Neuronal stem cell (in vitro differentiated cells): ENCODE measurements around the gene RPAIN.
A peak's percentile ranks its signal among the peaks of the same experiment; 100 is the strongest.

Experiments used
- DNase-seq: peaks from one replicate; pipeline ENCODE4 v3.0.0-alpha.2; 2013; ENCODE audit warnings: low spot score
- H2AFZ ChIP-seq: one replicate; pipeline ENCODE4 v1.6.1; 2013; ENCODE audit warnings: mild to moderate bottlenecking, low read length, inconsistent platforms
- H2AK5ac ChIP-seq: 2 replicates; pipeline ENCODE4 v1.6.1; 2013; ENCODE audit warnings: low read depth, mild to moderate bottlenecking, inconsistent platforms, low read length, moderate library complexity, mixed read lengths
- H2BK120ac ChIP-seq: 2 replicates; pipeline ENCODE4 v1.6.1; 2013; ENCODE audit warnings: low read depth, mild to moderate bottlenecking, inconsistent platforms, low read length, moderate library complexity, mixed read lengths
- H2BK12ac ChIP-seq: one replicate; pipeline ENCODE4 v1.6.1; 2013; ENCODE audit warnings: low read length, inconsistent platforms
- H2BK15ac ChIP-seq: 2 replicates; pipeline ENCODE4 v1.6.1; 2013; ENCODE audit warnings: mild to moderate bottlenecking, low read length, inconsistent platforms, mixed read lengths
- H2BK5ac ChIP-seq: one replicate; pipeline ENCODE4 v1.6.1; 2013; ENCODE audit warnings: inconsistent platforms, mild to moderate bottlenecking, low read length, moderate library complexity
- H3K14ac ChIP-seq: one replicate; pipeline ENCODE4 v1.6.1; 2013; ENCODE audit warnings: low read length, inconsistent platforms
- H3K18ac ChIP-seq: 2 replicates; pipeline ENCODE4 v1.6.1; 2013; ENCODE audit warnings: low read length, inconsistent platforms
- H3K23ac ChIP-seq: 2 replicates; pipeline ENCODE4 v1.6.1; 2013; ENCODE audit warnings: low read depth, mild to moderate bottlenecking, mixed read lengths, low read length, inconsistent platforms; ENCODE audit not compliant: poor library complexity
- H3K27ac ChIP-seq: replicated peaks from 3 replicates; pipeline ENCODE4 v1.5.1; 2013; ENCODE audit warnings: low read length, inconsistent platforms
- H3K27me3 ChIP-seq, 3 experiments: 2 replicates each; pipeline ENCODE4 v1.6.1; 2013; ENCODE audit warnings: low read length in 3 of 3, mild to moderate bottlenecking in 2 of 3, inconsistent platforms in 1 of 3, low read depth in 1 of 3, mixed read lengths in 1 of 3, moderate library complexity in 1 of 3; ENCODE audit not compliant: control insufficient read depth in 3 of 3, insufficient read depth in 3 of 3
- H3K36me3 ChIP-seq, 2 donors: replicated peaks in 1 of 2; 2 replicates each; pipeline ENCODE4 v1.6.1; 2013; ENCODE audit warnings: low read length in 2 of 2; ENCODE audit not compliant: control insufficient read depth in 2 of 2, insufficient read depth in 2 of 2
- H3K4ac ChIP-seq: 2 replicates; pipeline ENCODE4 v1.6.1; 2013; ENCODE audit warnings: inconsistent platforms, mild to moderate bottlenecking, low read length, moderate library complexity
- H3K4me1 ChIP-seq, 2 donors: 1 replicate in 1 of 2; 2 replicates in 1 of 2; pipeline ENCODE4 v1.6.1; 2013; ENCODE audit warnings: low read length in 2 of 2, low read depth in 1 of 2; ENCODE audit not compliant: control insufficient read depth in 2 of 2, insufficient read depth in 1 of 2
- H3K4me2 ChIP-seq: one replicate; pipeline ENCODE4 v1.6.1; 2013; ENCODE audit warnings: mild to moderate bottlenecking, low read length, inconsistent platforms; ENCODE audit not compliant: insufficient read depth, poor library complexity, severe bottlenecking
- H3K4me3 ChIP-seq, 2 donors: 2 replicates each; pipeline ENCODE4 v1.5.1; 2013; ENCODE audit warnings: low read length in 2 of 2, mild to moderate bottlenecking in 2 of 2, inconsistent platforms in 1 of 2, moderate library complexity in 1 of 2
- H3K79me1 ChIP-seq: one replicate; pipeline ENCODE4 v1.6.1; 2013; ENCODE audit warnings: low read depth, mild to moderate bottlenecking, inconsistent platforms, low read length, moderate library complexity
- H3K9ac ChIP-seq: one replicate; pipeline ENCODE4 v1.6.1; 2013; ENCODE audit warnings: mild to moderate bottlenecking, low read depth, low read length, inconsistent platforms; ENCODE audit not compliant: poor library complexity
- H3K9me3 ChIP-seq, 2 donors: replicated peaks in 1 of 2; 2 replicates each; pipeline versions ENCODE3 to v1.6.1; 2013; ENCODE audit warnings: low read length in 2 of 2, mild to moderate bottlenecking in 2 of 2, inconsistent platforms in 1 of 2, low read depth in 1 of 2, mixed read lengths in 1 of 2, moderate library complexity in 1 of 2; ENCODE audit not compliant: control insufficient read depth in 2 of 2, insufficient read depth in 1 of 2
- H4K8ac ChIP-seq: one replicate; pipeline ENCODE4 v1.6.1; 2013; ENCODE audit warnings: low read depth, mild to moderate bottlenecking, inconsistent platforms, low read length, moderate library complexity
- H4K91ac ChIP-seq: one replicate; pipeline ENCODE4 v1.6.1; 2013; ENCODE audit warnings: low read length, low read depth, mild to moderate bottlenecking, inconsistent platforms; ENCODE audit not compliant: poor library complexity
- WGBS, 2 donors: extraction: QIAGEN DNeasy Blood & Tissue Kit; methylation state at CpG; one replicate each; pipeline ENCODE4 v1.1.7; 2013; ENCODE audit warnings: missing lambda C conversion rate in 2 of 2, mixed read lengths in 1 of 2; ENCODE audit not compliant: insufficient read length in 2 of 2, insufficient replicate concordance in 1 of 2; ENCODE audit errors: extremely low coverage in 2 of 2; 5-methylcytosine and 5-hydroxymethylcytosine counted together

The RPAIN gene

DNA sequence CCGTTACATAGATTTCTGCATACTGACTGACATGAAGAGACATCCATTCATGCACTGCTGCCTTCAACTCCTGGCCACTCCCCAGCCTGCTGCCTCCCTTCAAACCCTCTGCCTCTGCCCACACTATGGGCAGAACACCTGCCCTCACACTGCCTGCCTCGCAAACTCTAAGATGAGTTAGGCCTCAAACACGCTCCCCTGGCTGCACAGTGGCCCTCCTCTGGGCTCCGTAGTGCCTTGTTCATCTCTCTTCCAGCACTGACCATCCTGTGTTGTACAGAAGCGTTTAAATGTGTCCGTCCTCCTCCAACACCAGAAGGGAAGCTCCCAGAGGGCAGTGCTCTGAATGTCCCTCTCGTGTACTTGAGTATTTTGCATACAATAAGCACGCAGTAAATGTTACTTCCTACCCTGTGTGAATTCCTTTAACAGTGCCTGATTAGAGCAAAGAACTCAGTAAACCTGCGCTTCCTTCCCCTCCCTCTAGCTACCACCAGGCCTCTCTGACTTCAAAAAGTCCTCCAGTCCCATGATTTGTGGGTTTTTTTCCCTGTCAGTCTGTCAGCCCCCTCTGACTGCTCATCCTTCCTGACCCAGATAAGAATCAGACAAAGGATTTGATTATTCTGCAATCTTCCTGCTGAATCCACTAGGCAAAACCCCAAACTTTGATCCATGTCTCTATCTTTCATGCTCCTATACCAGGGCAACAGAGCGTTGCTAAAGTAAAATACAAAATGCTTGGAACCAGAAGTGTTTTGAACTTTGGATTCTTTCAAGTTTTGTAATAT lies 44.9 kb downstream of the RPAIN start:
- Histone ChIP-seq H3K27ac (no peak overlapping the region), H3K14ac (no peak overlapping the region), H3K4me2 (no peak overlapping the region), H2BK120ac (no peak overlapping the region), H3K4me3 (peak overlapping the region in 1 of 2 donors; percentile 63), H2AK5ac (no peak overlapping the region), H3K9ac (no peak overlapping the region), H3K18ac (no peak overlapping the region), H4K8ac (no peak overlapping the region), H3K36me3 (peaks cover 8 to 62% of the 10 kb centered on the region in 2 donors), H3K23ac (no peak overlapping the region), H3K9me3 (no peaks in the 10 kb centered on the region), H2BK15ac (no peak overlapping the region), H2BK12ac (no peak overlapping the region), H3K27me3 (no peaks in the 10 kb centered on the region), H4K91ac (no peak overlapping the region), H3K4me1 (peaks cover 0 to 6% of the 10 kb centered on the region in 2 donors), H2BK5ac (no peak overlapping the region), H3K4ac (no peak overlapping the region), H3K79me1 (peaks cover 9% of the 10 kb centered on the region), H2AFZ (no peak overlapping the region)
- no peak for DNase-seq
- no CpG with 5 or more reads among the region's 10 CpGs for WGBS, 2 donors

DNA sequence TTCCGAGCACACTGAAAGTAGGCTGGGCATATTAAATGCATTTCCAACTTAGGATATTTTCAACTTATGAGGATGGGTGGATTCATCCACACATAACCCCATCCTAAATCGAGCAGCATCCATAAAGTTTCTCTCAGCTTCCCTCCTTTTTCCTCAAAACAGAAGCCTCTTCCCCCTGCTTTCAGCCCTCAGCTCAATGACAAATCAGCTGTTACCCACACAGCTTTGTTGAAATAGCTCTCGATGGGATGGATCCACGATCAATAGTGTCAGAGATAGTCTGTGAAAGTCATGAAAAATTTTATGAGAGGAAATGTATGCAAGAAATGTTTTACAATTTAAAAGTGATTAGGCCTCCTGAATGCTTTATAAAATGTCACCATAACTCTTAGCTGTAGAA lies 46.3 kb downstream of the RPAIN start:
- no peak overlapping the region for H2AFZ ChIP-seq
- peaks cover 0 to 6% of the 10 kb centered on the region in 2 donors for H3K4me1 ChIP-seq
- no peak overlapping the region for H4K8ac ChIP-seq
- no peak overlapping the region for H3K18ac ChIP-seq
- no peak for DNase-seq
- H3K36me3 ChIP-seq: peaks cover 4 to 52% of the 10 kb centered on the region in 2 donors
- no peak overlapping the region for H2BK12ac ChIP-seq
- no peak overlapping the region for H3K9ac ChIP-seq
- H3K27ac ChIP-seq: no peak overlapping the region
- H2BK5ac ChIP-seq: no peak overlapping the region
- H4K91ac ChIP-seq: no peak overlapping the region
- H3K14ac ChIP-seq: no peak overlapping the region
- no peak overlapping the region for H2BK15ac ChIP-seq
- H3K79me1 ChIP-seq: peaks cover 7% of the 10 kb centered on the region
- H3K9me3 ChIP-seq: no peaks in the 10 kb centered on the region
- no peak overlapping the region for H3K4ac ChIP-seq
- H3K23ac ChIP-seq: no peak overlapping the region
- WGBS, 2 donors: no CpG with 5 or more reads among the region's 4 CpGs
- H3K4me3 ChIP-seq: peak overlapping the region in 1 of 2 donors; percentile 92
- H2BK120ac ChIP-seq: no peak overlapping the region
- no peak overlapping the region for H2AK5ac ChIP-seq
- no peak overlapping the region for H3K4me2 ChIP-seq
- no peaks in the 10 kb centered on the region for H3K27me3 ChIP-seq

DNA sequence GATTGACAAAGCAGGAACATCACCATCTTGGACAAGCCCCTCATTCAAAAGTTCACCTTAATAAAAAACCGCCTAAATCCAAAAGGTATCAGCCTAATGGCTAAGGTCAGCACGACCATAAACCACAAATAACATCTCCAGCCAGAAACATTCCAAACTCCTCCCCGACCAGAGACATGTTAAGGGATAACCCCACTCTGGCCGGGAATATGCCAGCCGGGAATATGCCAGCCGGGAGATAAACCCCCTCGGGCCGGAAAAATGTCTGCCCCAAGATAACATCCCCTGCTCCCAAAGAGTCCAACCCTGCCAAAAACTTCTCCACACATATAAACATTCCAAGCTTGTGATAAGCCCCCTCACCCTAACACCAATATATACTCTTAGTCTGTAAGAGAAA lies 47.4 kb downstream of the RPAIN start:
- Histone ChIP-seq H3K79me1 (peaks cover 7% of the 10 kb centered on the region), H2BK12ac (no peak overlapping the region), H2BK120ac (no peak overlapping the region), H2BK15ac (no peak overlapping the region), H3K27ac (no peak overlapping the region), H3K18ac (no peak overlapping the region), H4K91ac (no peak overlapping the region), H3K9me3 (no peaks in the 10 kb centered on the region), H3K36me3 (peaks cover 4 to 55% of the 10 kb centered on the region in 2 donors), H3K4ac (no peak overlapping the region), H3K27me3 (no peaks in the 10 kb centered on the region), H3K4me1 (peaks cover 0 to 6% of the 10 kb centered on the region in 2 donors), H2AFZ (peak overlapping the region; percentile 9), H3K9ac (no peak overlapping the region), H3K4me3 (peak overlapping the region; percentile 92 to 95), H4K8ac (no peak overlapping the region), H3K4me2 (peak overlapping the region; percentile 63), H3K23ac (no peak overlapping the region), H3K14ac (no peak overlapping the region), H2AK5ac (no peak overlapping the region), H2BK5ac (no peak overlapping the region)
- no CpG with 5 or more reads among the region's 8 CpGs for WGBS, 2 donors
- no peak for DNase-seq

DNA sequence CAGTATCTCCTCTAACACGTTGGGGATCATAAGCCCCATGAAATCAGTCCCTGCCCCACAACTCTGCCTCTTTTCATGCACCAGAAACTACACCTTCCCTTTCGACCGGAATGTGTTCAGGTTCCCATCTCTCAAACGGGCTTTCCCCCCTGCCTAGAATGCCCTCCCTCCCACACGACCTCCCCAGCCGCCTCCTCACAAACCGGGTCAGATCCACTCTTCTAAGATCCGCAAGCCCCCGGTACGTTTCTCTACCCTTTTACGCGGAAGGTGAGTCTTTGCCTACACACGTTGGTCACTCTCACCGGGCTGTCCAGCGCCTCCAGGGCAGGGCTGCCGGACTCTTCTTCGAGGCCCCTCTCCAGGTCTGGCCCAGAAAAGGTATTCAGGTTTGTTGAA lies 48.1 kb downstream of the RPAIN start:
- peak overlapping the region; percentile 63 for H2BK5ac ChIP-seq
- no peak overlapping the region for H2BK120ac ChIP-seq
- peaks cover 0 to 6% of the 10 kb centered on the region in 2 donors for H3K4me1 ChIP-seq
- no peak overlapping the region for H3K14ac ChIP-seq
- peak overlapping the region; percentile 91 for H3K9ac ChIP-seq
- H2BK15ac ChIP-seq: no peak overlapping the region
- no peak overlapping the region for H3K4ac ChIP-seq
- H3K18ac ChIP-seq: peak overlapping the region; percentile 32
- H3K4me3 ChIP-seq: peak overlapping the region; percentile 92 to 95
- no peaks in the 10 kb centered on the region for H3K9me3 ChIP-seq
- DNase-seq: no peak
- H3K4me2 ChIP-seq: peak overlapping the region; percentile 63
- H3K27ac ChIP-seq: peak overlapping the region; percentile 72
- H2AK5ac ChIP-seq: peak overlapping the region; percentile 57
- H2BK12ac ChIP-seq: peak overlapping the region; percentile 0
- H3K36me3 ChIP-seq: peaks cover 4 to 55% of the 10 kb centered on the region in 2 donors
- peaks cover 7% of the 10 kb centered on the region for H3K79me1 ChIP-seq
- H4K91ac ChIP-seq: no peak overlapping the region
- no CpG with 5 or more reads among the region's 17 CpGs for WGBS, 2 donors
- no peak overlapping the region for H3K23ac ChIP-seq
- peak overlapping the region; percentile 98 for H2AFZ ChIP-seq
- H3K27me3 ChIP-seq: no peaks in the 10 kb centered on the region
- H4K8ac ChIP-seq: no peak overlapping the region
